RPMI7951 (cell line): Measurements from ENCODE around the gene TYW1. TPM values are rescaled to one million over a fixed set of nuclear protein-coding genes. Genes with fewer than 3 reads are reported as not detected.
A peak's percentile ranks its signal among the peaks of the same experiment; 100 is the strongest.
"Not testable (repeated sequence)": the region's sequence is repeated elsewhere in the genome, so short reads cannot be mapped to it uniquely, and the experiment has no call there.

Experiments
- DNase-seq: peaks from one replicate; pipeline ENCODE4 v3.0.0-alpha.2; 2012; ENCODE audit warnings: low read depth
- total RNA-seq: library from RNA; depleted of rRNA; stranded (reverse); fragments of >200 nt; shearing (Covaris generic); gene quantifications from 2 replicates; pipeline ENCODE4 v1.2.3, GENCODE V29; 2014

Gene TYW1
- total RNA-seq, 1 experiment from 2014 or later = 11.9 TPM

- not testable (repeated sequence) for DNase-seq
Observed at GRCh38 chr7:67134912-67135311, 138.3 kb downstream of the TYW1 start.

GRCh38 chr7:67135617-67136486, 139.2 kb downstream of the TYW1 start:
- DNase-seq = not testable (repeated sequence)

DNA sequence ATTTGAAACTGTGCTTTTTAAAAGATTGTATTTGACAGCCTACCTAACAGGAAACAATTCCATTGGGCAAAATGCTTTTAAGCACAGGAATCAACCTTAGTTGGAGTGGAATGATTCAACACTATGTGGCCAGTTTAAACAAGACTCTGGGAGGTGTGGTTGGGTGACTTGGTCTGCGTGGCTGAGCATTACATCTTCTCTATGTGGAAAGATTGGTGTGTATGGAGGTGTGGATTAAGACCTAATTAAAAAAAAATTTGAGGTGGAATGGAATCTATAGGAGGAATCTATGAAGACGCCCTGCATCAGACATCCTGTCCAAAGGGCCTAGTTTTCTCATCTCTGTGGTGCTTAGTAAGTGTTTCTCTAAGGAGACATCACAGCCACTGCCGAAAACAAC, 140.9 kb downstream of the TYW1 start:
- not testable (repeated sequence) for DNase-seq

GRCh38 chr7:67139876-67140275, 143.2 kb downstream of the TYW1 start:
- not testable (repeated sequence) for DNase-seq

DNA sequence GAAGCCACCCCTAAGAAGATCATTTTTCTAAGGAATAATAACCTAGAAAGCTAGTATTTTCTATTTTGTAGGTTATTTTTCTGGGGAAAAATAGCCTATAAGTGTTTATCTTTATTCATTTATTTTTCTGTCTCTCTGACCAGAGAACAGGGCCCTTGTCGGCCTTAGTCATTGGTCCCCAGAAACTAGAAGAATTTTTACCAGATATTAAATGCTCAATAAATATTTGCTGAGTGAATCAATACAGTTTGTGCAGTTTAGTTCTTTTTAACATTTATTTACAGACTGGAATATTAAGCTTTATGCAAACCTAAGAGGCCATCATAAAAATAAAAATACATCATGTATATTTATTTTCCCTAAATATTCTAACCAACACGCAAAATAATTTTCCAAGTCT, 144.4 kb downstream of the TYW1 start:
- not testable (repeated sequence) for DNase-seq

DNA sequence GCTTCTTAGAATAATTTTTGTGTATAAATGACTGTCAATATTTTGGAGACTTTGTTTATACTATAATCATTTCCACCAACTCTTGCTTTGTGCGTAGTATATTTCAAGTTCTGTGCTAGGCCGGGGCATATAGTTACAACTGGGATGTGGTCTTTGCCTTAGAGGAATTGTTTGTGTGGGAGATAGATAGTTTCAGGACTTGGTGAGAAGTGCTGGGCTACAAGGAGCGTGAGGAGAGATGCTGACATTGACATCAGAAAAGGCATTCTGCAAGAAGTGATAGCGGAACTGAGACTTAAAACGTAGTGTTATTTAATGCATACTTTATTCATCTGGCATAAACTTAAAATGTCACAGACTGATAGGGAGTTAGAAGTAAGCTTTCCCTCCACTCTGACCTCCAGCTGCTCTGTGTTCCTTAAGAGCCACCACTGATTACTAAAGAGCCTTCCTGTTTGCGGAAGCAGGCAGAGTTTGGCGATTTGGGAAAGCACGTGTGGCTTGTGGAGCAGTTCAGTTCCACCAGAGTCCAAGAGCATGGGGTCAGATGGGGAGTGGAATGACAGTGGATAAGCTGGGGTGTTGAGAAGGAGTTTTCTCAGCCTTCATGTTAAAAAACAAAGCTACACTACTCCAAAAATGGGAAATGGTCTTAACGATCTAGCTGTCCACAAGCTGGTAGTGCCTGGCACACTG, 146.6 kb downstream of the TYW1 start:
- not testable (repeated sequence) for DNase-seq

DNA sequence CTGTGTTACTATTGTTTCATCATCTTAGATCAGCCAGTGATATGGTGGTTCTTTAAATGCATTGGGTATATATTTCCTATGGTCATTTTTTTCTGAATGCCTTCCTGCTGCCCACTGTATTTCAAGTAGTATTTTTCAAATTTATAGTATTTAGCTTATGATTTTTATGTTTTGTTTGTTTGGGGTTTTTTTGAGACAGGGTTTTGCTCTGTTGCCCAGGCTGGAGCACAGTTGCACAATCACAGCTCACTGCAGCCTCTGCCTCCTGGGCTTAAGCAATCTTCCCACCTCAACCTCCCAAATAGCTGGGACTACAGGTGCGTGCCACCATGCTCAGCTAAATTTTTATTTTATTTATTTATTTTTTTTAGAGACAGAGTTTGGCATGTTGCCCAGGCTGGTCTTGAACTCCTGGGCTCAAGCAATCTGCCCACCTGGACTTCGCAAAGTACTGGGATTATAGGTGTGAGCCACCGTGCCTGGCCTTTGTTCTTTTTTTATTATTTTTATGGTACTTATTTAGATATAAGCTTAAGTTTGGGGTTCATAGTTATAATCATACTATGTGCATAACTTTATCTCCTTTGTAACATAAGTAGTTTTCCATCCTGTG, 149.1 kb downstream of the TYW1 start:
- DNase-seq = not testable (repeated sequence)

DNA sequence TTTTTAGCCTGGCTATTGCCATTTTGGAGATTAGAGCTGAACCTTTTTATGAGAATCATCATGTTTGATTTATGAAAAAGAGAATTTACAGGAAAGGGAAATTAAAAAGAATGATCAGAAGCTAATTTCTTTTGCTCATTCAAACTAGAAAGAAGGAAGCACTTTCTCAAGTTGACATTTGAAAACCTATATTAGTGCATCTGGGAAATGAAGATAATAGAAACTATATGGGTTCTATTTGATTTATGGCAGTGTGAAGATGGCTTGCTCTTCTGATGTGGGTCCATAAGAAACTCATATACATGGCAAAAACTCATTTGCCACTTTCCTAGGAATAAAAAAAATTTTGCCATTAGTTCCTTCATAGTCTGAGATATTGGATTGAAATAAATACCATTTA, 152.5 kb downstream of the TYW1 start:
- not testable (repeated sequence) for DNase-seq

DNA sequence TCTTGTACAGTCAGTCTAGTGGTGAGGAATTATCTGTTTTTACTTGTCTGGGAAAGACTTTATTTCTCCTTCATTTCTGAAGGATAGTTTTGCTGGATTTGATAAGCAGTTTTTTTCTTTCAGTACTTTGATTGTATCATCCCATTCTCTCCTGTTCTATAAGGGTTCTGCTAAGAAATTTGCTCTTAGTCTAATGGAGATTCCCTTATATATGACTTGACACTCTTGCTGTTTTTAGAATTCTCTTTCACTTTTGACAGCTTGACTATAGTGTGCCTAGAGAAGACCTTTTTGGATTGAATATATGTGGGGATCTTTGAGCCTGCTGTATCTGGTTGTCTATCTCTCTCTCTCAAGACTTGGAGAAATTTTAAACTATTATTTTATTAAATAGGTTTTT, 157.7 kb downstream of the TYW1 start:
- DNase-seq = not testable (repeated sequence)

DNA sequence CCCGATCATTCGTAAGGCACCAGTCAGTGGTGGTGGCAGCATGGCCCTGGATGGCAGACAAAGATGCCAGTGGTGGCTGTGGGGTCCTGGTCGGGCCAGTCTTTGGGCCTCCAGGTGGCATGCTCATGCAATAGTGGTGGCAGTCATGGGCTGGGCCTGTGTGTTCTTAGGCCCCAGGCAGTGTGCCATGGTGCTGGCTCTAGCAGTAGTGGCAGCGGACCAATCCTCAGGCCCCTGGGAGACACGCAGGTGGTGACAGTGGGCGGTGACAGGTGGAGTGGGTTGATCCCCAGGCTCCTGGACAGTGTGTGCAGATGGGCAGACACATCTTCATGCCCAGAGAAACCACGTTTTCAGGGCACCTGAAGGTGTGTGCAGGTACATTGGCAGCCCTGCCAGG, 159.4 kb downstream of the TYW1 start:
- not testable (repeated sequence) for DNase-seq

GRCh38 chr7:67163285-67163684, 166.7 kb downstream of the TYW1 start:
- DNase-seq = not testable (repeated sequence)

GRCh38 chr7:67171151-67171550, 174.5 kb downstream of the TYW1 start:
- DNase-seq = not testable (repeated sequence)

DNA sequence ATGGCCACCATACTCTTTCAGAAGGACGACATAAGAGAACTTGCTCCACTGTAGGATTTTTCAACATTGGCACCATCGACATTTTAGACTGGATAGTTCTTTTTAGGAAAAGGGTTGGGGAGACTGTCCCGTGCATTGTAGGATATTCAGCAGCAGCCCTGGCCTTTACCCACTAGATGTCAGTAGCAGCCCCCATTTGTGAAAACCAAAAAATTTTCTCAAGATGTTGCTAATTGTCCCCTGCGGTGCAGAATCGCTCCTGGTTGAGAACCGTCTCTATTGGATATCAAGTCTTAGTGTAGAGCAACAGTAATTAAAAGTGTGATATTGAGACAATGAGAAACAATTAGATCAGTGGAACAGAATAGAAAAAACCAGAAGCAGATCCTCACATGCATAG, 180.1 kb downstream of the TYW1 start:
- not testable (repeated sequence) for DNase-seq

- DNase-seq = not testable (repeated sequence)
Observed at GRCh38 chr7:67178915-67179688, 182.5 kb downstream of the TYW1 start.

- DNase-seq = peak; percentile 2
Observed at GRCh38 chr7:67182956-67183750, 186.5 kb downstream of the TYW1 start.

DNA sequence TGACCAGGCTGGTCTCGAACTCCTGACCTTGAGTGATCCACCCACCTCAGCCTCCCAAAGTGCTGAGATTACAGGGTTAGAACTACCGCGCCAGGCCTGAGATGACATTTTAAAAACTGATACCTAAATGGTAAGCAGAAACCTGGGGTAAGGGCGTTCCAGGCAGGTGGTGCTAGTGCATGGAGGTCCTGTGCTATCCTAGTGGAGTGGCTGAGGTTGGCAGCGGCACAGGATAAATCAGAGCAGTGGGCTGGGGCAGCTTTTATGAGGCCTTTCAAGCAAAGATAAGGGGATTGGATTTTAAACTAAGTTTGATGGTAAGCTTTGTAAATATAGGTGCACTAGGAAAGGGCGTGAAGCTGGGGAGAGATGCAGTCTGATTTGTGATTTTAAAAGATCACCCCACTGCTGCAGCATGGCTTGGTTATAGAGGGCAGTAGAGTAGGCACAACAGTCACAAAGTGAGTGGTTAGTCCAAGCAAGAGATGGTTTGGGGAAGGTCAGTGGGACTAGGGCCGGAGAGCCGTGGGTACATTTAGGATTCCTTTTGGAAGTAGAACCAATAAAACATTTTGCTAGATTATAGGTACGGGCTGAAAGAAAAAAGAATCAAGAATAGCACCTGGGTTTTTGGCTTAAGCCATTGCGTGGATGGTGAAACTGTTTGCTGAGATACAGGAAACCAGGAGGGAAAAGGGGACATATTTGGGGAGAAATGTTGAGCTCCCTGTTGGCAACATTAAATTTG, 188.5 kb downstream of the TYW1 start:
- DNase-seq = not testable (repeated sequence)

DNA sequence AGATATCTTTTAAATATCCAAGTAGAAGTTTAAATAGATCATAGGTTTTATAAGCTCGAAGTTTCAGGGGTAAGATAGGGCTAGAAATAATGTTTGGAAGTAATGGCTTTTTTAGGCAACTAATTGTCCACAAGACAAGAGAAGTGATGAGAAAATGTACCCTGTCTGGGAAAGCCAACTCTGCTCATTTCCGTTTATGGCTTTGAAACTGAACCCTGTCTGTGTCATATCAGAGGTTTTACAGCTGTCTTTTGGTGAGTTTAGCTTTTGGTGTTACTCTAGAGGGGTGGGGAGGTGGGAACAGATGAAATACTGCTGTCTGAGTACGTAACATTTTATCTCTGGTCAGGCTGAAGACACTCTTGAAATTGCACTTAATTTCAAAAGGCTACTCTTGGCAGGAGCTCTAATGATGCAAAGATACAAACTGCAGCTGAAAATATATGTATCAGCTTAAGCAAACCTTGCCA, 189.1 kb downstream of the TYW1 start:
- not testable (repeated sequence) for DNase-seq

DNA sequence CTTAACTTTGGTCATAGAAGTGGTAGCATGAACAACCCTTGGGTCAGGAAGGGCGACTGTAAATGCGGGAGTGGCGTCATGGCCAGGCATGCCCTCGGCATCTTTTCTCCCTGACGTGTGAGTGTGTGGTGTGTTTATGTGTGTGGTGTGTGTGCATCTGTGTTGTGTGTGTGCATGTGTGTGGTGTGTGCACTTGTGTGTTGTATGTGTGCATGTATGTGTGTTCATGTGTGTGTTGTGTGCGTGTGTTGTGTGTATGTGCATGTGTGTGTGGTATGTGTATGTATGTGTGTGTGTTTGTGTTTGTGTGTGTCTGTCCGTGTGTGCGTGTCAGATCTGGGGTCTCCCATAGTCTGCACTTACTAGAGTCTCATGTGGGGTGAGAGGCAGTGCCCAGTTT, 192.5 kb downstream of the TYW1 start:
- not testable (repeated sequence) for DNase-seq

- not testable (repeated sequence) for DNase-seq
Observed at GRCh38 chr7:67189801-67190465, 193.3 kb downstream of the TYW1 start.
